ENCODE measurements around the gene SLC4A1AP.

DNA sequence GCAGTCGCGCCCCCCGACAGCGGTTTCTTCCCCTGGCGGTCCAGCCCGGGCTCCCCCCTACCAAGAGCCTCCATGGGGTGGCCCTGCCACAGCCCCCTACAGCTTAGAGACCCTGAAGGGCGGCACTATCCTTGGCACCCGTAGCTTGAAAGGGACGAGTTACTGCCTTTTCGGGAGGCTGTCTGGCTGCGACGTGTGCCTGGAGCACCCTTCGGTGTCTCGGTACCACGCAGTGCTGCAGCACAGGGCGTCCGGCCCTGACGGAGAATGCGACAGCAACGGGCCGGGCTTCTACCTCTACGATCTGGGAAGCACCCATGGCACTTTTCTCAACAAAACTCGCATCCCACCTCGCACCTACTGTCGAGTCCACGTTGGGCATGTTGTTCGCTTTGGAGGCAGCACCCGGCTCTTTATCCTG is 475 bp downstream of the SLC4A1AP start:
- no peak for TF ChIP-seq SIN3A (IDR thresholded peaks at IDR 0.05; ENCODE audit: borderline replicate concordance, insufficient read depth, low read length)
- TF ChIP-seq POLR2AphosphoS5 (IDR thresholded peaks at IDR 0.05; ENCODE audit: low read depth, low read length): no peak
- TF ChIP-seq, protein P1, sequence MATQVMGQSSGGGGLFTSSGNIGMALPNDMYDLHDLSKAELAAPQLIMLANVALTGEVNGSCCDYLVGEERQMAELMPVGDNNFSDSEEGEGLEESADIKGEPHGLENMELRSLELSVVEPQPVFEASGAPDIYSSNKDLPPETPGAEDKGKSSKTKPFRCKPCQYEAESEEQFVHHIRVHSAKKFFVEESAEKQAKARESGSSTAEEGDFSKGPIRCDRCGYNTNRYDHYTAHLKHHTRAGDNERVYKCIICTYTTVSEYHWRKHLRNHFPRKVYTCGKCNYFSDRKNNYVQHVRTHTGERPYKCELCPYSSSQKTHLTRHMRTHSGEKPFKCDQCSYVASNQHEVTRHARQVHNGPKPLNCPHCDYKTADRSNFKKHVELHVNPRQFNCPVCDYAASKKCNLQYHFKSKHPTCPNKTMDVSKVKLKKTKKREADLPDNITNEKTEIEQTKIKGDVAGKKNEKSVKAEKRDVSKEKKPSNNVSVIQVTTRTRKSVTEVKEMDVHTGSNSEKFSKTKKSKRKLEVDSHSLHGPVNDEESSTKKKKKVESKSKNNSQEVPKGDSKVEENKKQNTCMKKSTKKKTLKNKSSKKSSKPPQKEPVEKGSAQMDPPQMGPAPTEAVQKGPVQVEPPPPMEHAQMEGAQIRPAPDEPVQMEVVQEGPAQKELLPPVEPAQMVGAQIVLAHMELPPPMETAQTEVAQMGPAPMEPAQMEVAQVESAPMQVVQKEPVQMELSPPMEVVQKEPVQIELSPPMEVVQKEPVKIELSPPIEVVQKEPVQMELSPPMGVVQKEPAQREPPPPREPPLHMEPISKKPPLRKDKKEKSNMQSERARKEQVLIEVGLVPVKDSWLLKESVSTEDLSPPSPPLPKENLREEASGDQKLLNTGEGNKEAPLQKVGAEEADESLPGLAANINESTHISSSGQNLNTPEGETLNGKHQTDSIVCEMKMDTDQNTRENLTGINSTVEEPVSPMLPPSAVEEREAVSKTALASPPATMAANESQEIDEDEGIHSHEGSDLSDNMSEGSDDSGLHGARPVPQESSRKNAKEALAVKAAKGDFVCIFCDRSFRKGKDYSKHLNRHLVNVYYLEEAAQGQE (IDR thresholded peaks at IDR 0.05; ENCODE audit: insufficient read depth in 1 of 2, low read depth in 2 of 2, low read length in 2 of 2): no peak
- TF ChIP-seq FOXP2 (optimal IDR thresholded peaks at IDR 0.05; ENCODE audit: borderline replicate concordance, extremely low read depth, extremely low read length, insufficient read depth): no peak
